H1 (cell line): Measurements from ENCODE around the gene EYA2. TPM values are rescaled to one million over a fixed set of nuclear protein-coding genes. Genes with fewer than 3 reads are reported as not detected.

Experiments used
- CTCF ChIA-PET: fragments of 300-600 bp; sonication (Branson Sonifier 250); formaldehyde crosslinking; loops from one replicate; lab custom pipeline; 2021; ENCODE audit not compliant: partially characterized antibody; lab: Charles Lee
- POLR2A ChIA-PET: fragments of 300-600 bp; sonication (Branson Sonifier 250); formaldehyde crosslinking; loops from one replicate; lab custom pipeline; 2021; ENCODE audit warnings: inconsistent platforms; ENCODE audit not compliant: partially characterized antibody; lab: Charles Lee
- DNase-seq, 2 experiments: peaks; one replicate each; pipeline versions ENCODE4 v3.0.0 to v3.0.0-alpha.2; 2010 to 2022; ENCODE audit warnings: low spot score in 2 of 2, low read depth in 1 of 2, mixed read lengths in 1 of 2
- FAIRE-seq: peaks from 2 replicates; lab custom pipeline; 2011; peaks lifted over from hg19 to GRCh38; lab: Jason Lieb, UNC
- H2AFZ ChIP-seq: 2 replicates; pipeline ENCODE4 v1.8.1; 2012; ENCODE audit warnings: low read length, inconsistent platforms
- H2AK5ac ChIP-seq: 2 replicates; pipeline ENCODE4 v1.6.1; 2013; ENCODE audit warnings: low read depth, low read length
- H2BK120ac ChIP-seq: replicated peaks from 2 replicates; pipeline ENCODE3; 2013; ENCODE audit warnings: low read depth, low read length, inconsistent platforms
- H2BK12ac ChIP-seq: 2 replicates; pipeline ENCODE4 v1.6.1; 2013; ENCODE audit warnings: low read depth, low read length
- H2BK15ac ChIP-seq: 2 replicates; pipeline ENCODE4 v1.6.1; 2013; ENCODE audit warnings: low read length
- H2BK20ac ChIP-seq: 2 replicates; pipeline ENCODE4 v1.6.1; 2013; ENCODE audit warnings: low read length
- H2BK5ac ChIP-seq: 2 replicates; pipeline ENCODE4 v1.6.1; 2013; ENCODE audit warnings: low read depth, low read length
- H3K14ac ChIP-seq: 2 replicates; pipeline ENCODE4 v1.6.1; 2013; ENCODE audit warnings: inconsistent platforms; ENCODE audit not compliant: insufficient read length
- H3K18ac ChIP-seq: 2 replicates; pipeline ENCODE4 v1.6.1; 2013; ENCODE audit warnings: low read length; ENCODE audit errors: extremely low read depth
- H3K23ac ChIP-seq: 2 replicates; pipeline ENCODE4 v1.6.1; 2013; ENCODE audit warnings: inconsistent platforms; ENCODE audit not compliant: insufficient read length
- H3K23me2 ChIP-seq: 2 replicates; pipeline ENCODE4 v1.6.1; 2013; ENCODE audit warnings: low read depth, low read length
- H3K27ac ChIP-seq: 2 replicates; pipeline ENCODE4 v1.6.1; 2011; ENCODE audit warnings: low read depth, low read length, inconsistent platforms
- H3K27me3 ChIP-seq, 4 experiments: replicated peaks in 1 of 4; 1 replicate in 1 of 4; 2 replicates in 3 of 4; pipeline versions ENCODE4 v1.6.1 to v1.8.1; 2011 to 2013; ENCODE audit warnings: low read length in 3 of 4, mild to moderate bottlenecking in 3 of 4, inconsistent platforms in 2 of 4, mixed read lengths in 2 of 4, moderate library complexity in 1 of 4; ENCODE audit not compliant: control insufficient read depth in 3 of 4, insufficient read depth in 3 of 4; ENCODE audit errors: extremely low read depth in 1 of 4
- H3K36me3 ChIP-seq, 4 experiments: 2 replicates each; pipeline versions ENCODE4 v1.6.1 to v1.8.1; 2011 to 2013; ENCODE audit warnings: mild to moderate bottlenecking in 4 of 4, low read length in 3 of 4, moderate library complexity in 2 of 4, control low read depth in 1 of 4, inconsistent platforms in 1 of 4; ENCODE audit not compliant: insufficient read depth in 4 of 4, control insufficient read depth in 2 of 4
- H3K4ac ChIP-seq: replicated peaks from 2 replicates; pipeline ENCODE3; 2013; ENCODE audit warnings: low read length, low read depth, mixed read lengths, inconsistent platforms; ENCODE audit not compliant: insufficient read length
- H3K4me1 ChIP-seq, 4 experiments: replicated peaks in 1 of 4; 1 replicate in 1 of 4; 2 replicates in 3 of 4; pipeline versions ENCODE4 v1.6.1 to v1.8.1; 2011 to 2013; ENCODE audit warnings: low read length in 3 of 4, inconsistent platforms in 2 of 4, mixed read lengths in 1 of 4; ENCODE audit not compliant: insufficient read depth in 4 of 4, control insufficient read depth in 3 of 4
- H3K4me2 ChIP-seq, 2 experiments: 2 replicates each; pipeline versions ENCODE4 v1.6.1 to v1.8.1; 2011 to 2013; ENCODE audit warnings: low read depth in 2 of 2, low read length in 2 of 2, control low read depth in 1 of 2, inconsistent platforms in 1 of 2, mild to moderate bottlenecking in 1 of 2; ENCODE audit not compliant: insufficient read depth in 1 of 2
- H3K4me3 ChIP-seq, 4 experiments: fragments of 200-600, 300-600 bp in 1 of 4; sonication (generic), shearing (Covaris generic), sonication (Bioruptor Twin) in 1 of 4; 2 replicates each; pipeline versions ENCODE4 v1.5.1 to v1.8.1; 2011 to 2016; ENCODE audit warnings: low read length in 4 of 4, low read depth in 3 of 4, control low read depth in 2 of 4, inconsistent platforms in 2 of 4, mild to moderate bottlenecking in 2 of 4, mixed read lengths in 1 of 4, moderate library complexity in 1 of 4; ENCODE audit not compliant: insufficient read depth in 2 of 4; ENCODE audit errors: extremely low read depth in 1 of 4
- H3K56ac ChIP-seq: replicated peaks from 2 replicates; pipeline ENCODE3; 2013; ENCODE audit warnings: low read depth, mild to moderate bottlenecking, mixed read lengths, low read length, inconsistent platforms; ENCODE audit not compliant: insufficient read length
- H3K79me1 ChIP-seq: 2 replicates; pipeline ENCODE4 v1.6.1; 2013; ENCODE audit warnings: low read depth, low read length, control low read depth
- H3K79me2 ChIP-seq, 2 experiments: 2 replicates each; pipeline versions ENCODE4 v1.6.1 to v1.8.1; 2012 to 2013; ENCODE audit warnings: low read length in 2 of 2, mild to moderate bottlenecking in 2 of 2, inconsistent platforms in 1 of 2; ENCODE audit not compliant: insufficient read depth in 2 of 2, control insufficient read depth in 1 of 2
- H3K9ac ChIP-seq, 4 experiments: replicated peaks in 1 of 4; 1 replicate in 1 of 4; 2 replicates in 3 of 4; pipeline versions ENCODE4 v1.6.1 to v1.8.1; 2011 to 2013; ENCODE audit warnings: low read depth in 3 of 4, low read length in 3 of 4, control low read depth in 2 of 4, mild to moderate bottlenecking in 2 of 4, moderate library complexity in 2 of 4, inconsistent platforms in 1 of 4; ENCODE audit errors: extremely low read depth in 1 of 4
- H3K9me3 ChIP-seq, 2 experiments: 2 replicates each; pipeline versions ENCODE4 v1.6.1 to v1.8.1; 2012 to 2013; ENCODE audit warnings: mild to moderate bottlenecking in 2 of 2, moderate library complexity in 2 of 2, control low read depth in 1 of 2, inconsistent platforms in 1 of 2, low read depth in 1 of 2, low read length in 1 of 2, mixed read lengths in 1 of 2; ENCODE audit not compliant: insufficient read depth in 2 of 2
- H4K20me1 ChIP-seq, 2 experiments: replicated peaks in 1 of 2; 2 replicates each; pipeline versions ENCODE3 to v1.8.1; 2011 to 2013; ENCODE audit warnings: inconsistent platforms in 2 of 2, low read length in 2 of 2, mild to moderate bottlenecking in 1 of 2; ENCODE audit not compliant: insufficient read depth in 2 of 2, control insufficient read depth in 1 of 2
- H4K5ac ChIP-seq: 2 replicates; pipeline ENCODE4 v1.6.1; 2013; ENCODE audit warnings: low read length, low read depth, mixed read lengths, inconsistent platforms; ENCODE audit not compliant: insufficient read length
- H4K8ac ChIP-seq: 2 replicates; pipeline ENCODE4 v1.8.0; 2013; ENCODE audit warnings: mild to moderate bottlenecking, moderate library complexity, low read length, inconsistent platforms; ENCODE audit not compliant: insufficient read depth; ENCODE audit errors: extremely low read depth
- H4K91ac ChIP-seq: replicated peaks from 2 replicates; pipeline ENCODE3; 2013; ENCODE audit warnings: low read length, mixed read lengths, inconsistent platforms; ENCODE audit not compliant: insufficient read length
- CEBPB ChIP-seq: IDR thresholded peaks from 2 replicates; pipeline ENCODE4 v1.6.1; 2012; ENCODE audit warnings: low read depth, low read length
- NANOG ChIP-seq: IDR thresholded peaks from 2 replicates; pipeline ENCODE4 v1.6.1; 2011; ENCODE audit warnings: low read length, low read depth, mild to moderate bottlenecking, inconsistent platforms; ENCODE audit not compliant: insufficient read depth, poor library complexity, severe bottlenecking
- POLR2AphosphoS5 ChIP-seq: IDR thresholded peaks from 2 replicates; pipeline ENCODE4 v1.6.1; 2011; ENCODE audit warnings: low read depth, low read length
- WGBS, 2 experiments: shearing (Covaris generic) in 1 of 2; methylation state at CpG; one replicate each; pipeline versions ENCODE4 v1.1.6 to v1.1.7; 2013 to 2015; ENCODE audit warnings: low lambda C conversion rate in 2 of 2, mixed read lengths in 2 of 2, inconsistent platforms in 1 of 2, low coverage in 1 of 2, missing lambda C conversion rate in 1 of 2; ENCODE audit not compliant: insufficient replicate concordance in 2 of 2, insufficient coverage in 1 of 2, insufficient read length in 1 of 2; ENCODE audit errors: extremely low coverage in 1 of 2, missing lambda C conversion rate in 1 of 2; 5-methylcytosine and 5-hydroxymethylcytosine counted together
- polyA plus RNA-seq, 7 experiments: library from polyadenylated mRNA; depleted of rRNA in 3 of 7; stranded (reverse) in 5 of 7; unstranded in 2 of 7; fragments of >200 nt in 5 of 7; fragments of 200-250 nt in 2 of 7; gene quantifications; 1 replicate in 5 of 7; 2 replicates in 1 of 7; 4 replicates in 1 of 7; pipeline versions ENCODE4 v1.2.1 to v1.2.3, GENCODE V29; 2011 to 2013; ENCODE audit warnings: missing spikeins in 2 of 7, mixed read lengths in 2 of 7
- total RNA-seq: library from RNA; stranded (reverse); fragmentation: NEBNext Ultra II Directional; extraction: Animal tissue kit (Norgen Biotek cat#: 25700); gene quantifications from 2 replicates; pipeline ENCODE4 v1.2.1, GENCODE V29; 2021

EYA2 gene
- total and polyA plus RNA-seq, 2 of the 8 experiments (the other 6 are each of a cell fraction or from before 2014, with no cell fraction given) = 1.6 to 1.7 TPM

GRCh38 chr20:47215653-47216397, 321.2 kb downstream of the EYA2 start:
- no peak overlapping the region for H2BK20ac ChIP-seq
- WGBS, 2 experiments = 89% methylated on average over 9 of the region's 10 CpGs; no CpG with 5 or more reads in 1 of the 2 experiments
- no peak overlapping the region; the same call in 1 of the 2 replicates for H4K8ac ChIP-seq
- peaks cover 4 to 10% of the 10 kb centered on the region in 2 experiments for H4K20me1 ChIP-seq
- peaks cover 11% of the 10 kb centered on the region for H3K79me1 ChIP-seq
- peaks cover 25 to 92% (median 71%) of the 10 kb centered on the region in 4 experiments for H3K36me3 ChIP-seq
- no peak overlapping the region for H3K56ac ChIP-seq
- no peak overlapping the region for H4K5ac ChIP-seq
- no peak overlapping the region for H2AFZ ChIP-seq
- no peak overlapping the region for H4K91ac ChIP-seq
- no peak overlapping the region for H3K4ac ChIP-seq
- peaks cover 3 to 35% of the 10 kb centered on the region in 2 experiments; a peak in 2 of 4 replicates for H3K79me2 ChIP-seq
- POLR2A ChIA-PET = interaction anchor here (1.1 to 1.7 kb wide), 2 partner anchors 13 to 30 kb away, joined by 3 to 6 read pairs; no protein-coding TSS in a partner anchor
- no peak for DNase-seq
- H3K23ac ChIP-seq = no peak overlapping the region
- CTCF ChIA-PET = interaction anchor here (1.1 to 1.4 kb wide), 2 partner anchors 10 to 17 kb away, joined by 3 to 4 read pairs; no protein-coding TSS in a partner anchor
- TF ChIP-seq CEBPB (no peak), NANOG (no peak), POLR2AphosphoS5 (0 out of 2 replicates have a peak, but pooled peaks have one; percentile 22)
- H2BK15ac ChIP-seq = no peak overlapping the region
- H2BK5ac ChIP-seq = no peak overlapping the region; the same call in 1 of the 2 replicates
- no peaks in the 10 kb centered on the region for H3K23me2 ChIP-seq
- FAIRE-seq = no peak
- H2AK5ac ChIP-seq = no peak overlapping the region
- H3K9ac ChIP-seq = no peak overlapping the region
- no peak overlapping the region for H3K4me2 ChIP-seq
- no peaks in the 10 kb centered on the region for H3K27me3 ChIP-seq
- no peak overlapping the region for H3K27ac ChIP-seq
- H2BK12ac ChIP-seq = no peak overlapping the region
- no peak overlapping the region for H3K14ac ChIP-seq
- no peak overlapping the region for H3K18ac ChIP-seq
- no peak overlapping the region for H3K4me3 ChIP-seq
- H2BK120ac ChIP-seq = no peak overlapping the region
- H3K9me3 ChIP-seq = no peaks in the 10 kb centered on the region
- no peaks in the 10 kb centered on the region for H3K4me1 ChIP-seq
